ENCODE data around the gene AKT2.

DNA sequence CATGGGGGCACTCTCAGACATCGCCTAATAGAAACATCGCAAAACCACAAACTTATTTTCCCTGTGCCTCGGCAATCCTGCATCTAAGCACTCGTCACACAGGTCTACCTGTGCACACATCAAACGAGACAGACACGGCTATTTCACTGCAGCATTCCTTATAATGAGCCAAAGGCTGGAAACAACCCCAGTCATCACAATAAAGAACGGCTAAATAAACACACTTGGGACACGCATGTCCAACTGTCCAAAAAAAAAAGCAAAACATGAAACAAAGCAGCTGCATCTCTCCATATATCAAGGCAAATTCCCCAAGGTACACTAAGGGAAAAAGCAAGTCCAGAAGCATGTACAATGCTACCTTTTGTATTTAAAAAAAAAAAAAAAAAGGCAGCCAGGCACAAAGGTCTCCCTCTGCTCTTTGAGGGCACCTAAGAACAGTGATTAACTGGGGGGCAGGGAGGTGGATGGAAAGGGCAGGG lies 31.5 kb downstream of the AKT2 start:
- TF ChIP-seq EZH2phosphoT487 (IDR thresholded peaks at IDR 0.05; ENCODE audit: borderline replicate concordance, low read length) (no peak), EZH2 (IDR thresholded peaks at IDR 0.05; ENCODE audit: low read length, unreplicated experiment) (no peak)
